Heart right ventricle (tissue), 16 donors: ENCODE results near the gene MPRIP. TPM values are rescaled to one million over a fixed set of nuclear protein-coding genes. Genes with fewer than 3 reads are reported as not detected.

Experiments
- ATAC-seq, 8 donors: fragments of 200-7000 bp; cut with Tn5 transposase; one replicate each; pipeline ENCODE4 v1.9.1; 2020; ENCODE audit warnings: mild to moderate bottlenecking in 8 of 8, moderate library complexity in 8 of 8, moderate number of reproducible peaks in 1 of 8
- DNase-seq, 2 donors: peaks; one replicate each; pipeline ENCODE4 v3.0.0-alpha.2; 2020
- H3K27ac ChIP-seq, 10 donors: fragments of 200-600 bp; sonication (generic) in 2 of 10; one replicate each; pipeline versions ENCODE4 v1.5.0 to v1.8.0; 2020 to 2022; ENCODE audit warnings: mild to moderate bottlenecking in 3 of 10
- H3K27me3 ChIP-seq, 7 donors: fragments of 200-600 bp; one replicate each; pipeline ENCODE4 v1.8.0; 2021 to 2022; ENCODE audit warnings: mild to moderate bottlenecking in 2 of 7
- H3K36me3 ChIP-seq, 9 donors: fragments of 200-600 bp; sonication (generic) in 1 of 9; one replicate each; pipeline versions ENCODE4 v1.5.0 to v1.8.0; 2020 to 2022; ENCODE audit warnings: mild to moderate bottlenecking in 2 of 9
- H3K4me1 ChIP-seq, 9 donors: fragments of 200-600 bp; sonication (generic) in 1 of 9; one replicate each; pipeline versions ENCODE4 v1.5.0 to v1.8.0; 2020 to 2022; ENCODE audit warnings: mild to moderate bottlenecking in 4 of 9
- H3K4me3 ChIP-seq, 10 donors: fragments of 200-600 bp; sonication (generic) in 2 of 10; one replicate each; pipeline versions ENCODE4 v1.5.0 to v1.8.0; 2020 to 2022; ENCODE audit warnings: mild to moderate bottlenecking in 7 of 10, moderate library complexity in 2 of 10
- H3K9me3 ChIP-seq, 11 donors: fragments of 200-600 bp in 10 of 11; sonication (generic) in 2 of 11; one replicate each; pipeline versions ENCODE4 v1.5.0 to v1.8.0; 2013 to 2022; ENCODE audit warnings: mild to moderate bottlenecking in 2 of 11, control low read depth in 1 of 11, moderate library complexity in 1 of 11
- WGBS, 2 donors: extraction: QIAGEN DNeasy Blood & Tissue Kit; methylation state at CpG; one replicate each; pipeline ENCODE4 v1.1.7; 2013; ENCODE audit warnings: inconsistent platforms in 1 of 2; 5-methylcytosine and 5-hydroxymethylcytosine counted together
- intact Hi-C, 10 donors: fragments of 100-400 bp; cut with DNase I; formaldehyde crosslinking; loops; one replicate each; pipeline versions ENCODE4 v1.11.1 to v1.14.2; 2022
- polyA plus RNA-seq, 2 donors: library from polyadenylated mRNA; stranded (reverse); fragments of 200-250 nt; gene quantifications; one replicate each; pipeline ENCODE4 v1.2.3, GENCODE V29; 2013
- total RNA-seq, 10 donors: library from RNA; stranded (reverse); fragmentation: NEBNext Ultra II Directional in 3 of 10; extraction: Animal tissue kit (Norgen Biotek cat#: 25700) in 3 of 10; gene quantifications; one replicate each; pipeline versions ENCODE4 v1.2.1 to v1.2.4, GENCODE V29; 2021 to 2023
- TF ChIP-seq, protein P1 (sequence below), 9 donors: fragments of 200-600 bp; sonication (generic) in 2 of 9; IDR thresholded peaks; one replicate each; pipeline versions ENCODE4 v1.5.0 to v1.8.0; 2021 to 2022; ENCODE audit warnings: antibody characterized with exemption in 9 of 9, mild to moderate bottlenecking in 5 of 9, moderate library complexity in 1 of 9
- donor health status: Arrhythmogenic right ventricular cardiomyopathy.
- donor health status: ischemic (EF 13 %, LVEDD 7.1; RV severe dilation, severe dysfunction).
- donor health status: healthy with polysubstance abuse.
- donor health status: DM: no; HTN: yes; CAD: no.
- donor health status: DM: no; HTN: no; CAD: no.
- donor health status: ischemic (EF 25% LVEDD 6.9; RV normal size, moderate dysfunction).
- donor health status: ischemic (EF 25% LVEDD 5.7; RV mildly dilated, moderate dysfunction).
- donor health status: healthy.
- donor health status: DM: yes; HTN: yes; CAD: no.
- donor health status: Ischemic cardiomyopathy.
- donor health status: ischemic (EF 35%, LVEDD 5.7; RV mildly dilated, moderate dysfunction).
- donor health status: nonischemic (EF 11% LVEDD 7.7; RV severe dilation, severe dysfunction).
- donor health status: DM: yes; HTN: yes; CAD: no.
- donor health status: PGD.
- donor health status: ischemic (EF 29% LVEDD 5.4; RV normal size, mild dysfunction).
- donor health status: nonischemic (EF 23%, LVEDD 6.1; RV moderate dilation, normal function).

The MPRIP gene
- total and polyA plus RNA-seq, 12 donors = 225 to 409 (median 321) TPM

DNA sequence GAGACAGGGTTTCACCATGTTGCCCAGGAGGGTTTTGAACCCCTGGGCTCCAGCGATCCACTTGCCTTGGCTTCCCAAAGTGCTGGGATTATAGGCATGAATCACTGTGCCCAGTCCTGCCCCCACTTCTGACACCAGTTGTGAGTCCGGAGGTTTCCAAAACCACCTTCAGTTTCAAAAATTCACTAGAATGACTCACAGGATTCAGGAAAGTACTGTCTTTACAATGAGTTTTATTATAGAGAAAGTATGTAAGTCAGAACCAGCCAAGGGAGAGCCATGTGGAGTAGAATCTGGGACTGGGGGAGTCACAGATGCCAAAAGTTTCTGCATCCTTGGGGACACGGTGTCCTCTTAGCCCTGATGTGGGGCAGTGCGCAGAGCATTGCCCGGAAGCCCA, 108.8 kb downstream of the MPRIP start:
- no peak for ATAC-seq
- intact Hi-C loops = loop anchor here in 3 of 10 donors (5.0 to 10.0 kb wide), 3 partner anchors 56 to 146 kb away; partner anchors contain the start of genes FLCN (in 1 of the 3) and PLD6 (in 1 of the 3)
- Histone ChIP-seq H3K27me3 (no peaks in the 10 kb centered on the region), H3K27ac (peak overlapping the region in 9 of 10 donors; percentile 64 to 83 (median 70)), H3K9me3 (no peaks in the 10 kb centered on the region), H3K4me1 (peaks cover 13 to 51% (median 34%) of the 10 kb centered on the region in 9 donors), H3K4me3 (no peak overlapping the region), H3K36me3 (peaks cover 0 to 97% (median 55%) of the 10 kb centered on the region in 9 donors)
- no peak for DNase-seq
- WGBS, 2 donors = 95 to 97% methylated on average over 5 of the region's 5 CpGs
- TF ChIP-seq, protein P1, sequence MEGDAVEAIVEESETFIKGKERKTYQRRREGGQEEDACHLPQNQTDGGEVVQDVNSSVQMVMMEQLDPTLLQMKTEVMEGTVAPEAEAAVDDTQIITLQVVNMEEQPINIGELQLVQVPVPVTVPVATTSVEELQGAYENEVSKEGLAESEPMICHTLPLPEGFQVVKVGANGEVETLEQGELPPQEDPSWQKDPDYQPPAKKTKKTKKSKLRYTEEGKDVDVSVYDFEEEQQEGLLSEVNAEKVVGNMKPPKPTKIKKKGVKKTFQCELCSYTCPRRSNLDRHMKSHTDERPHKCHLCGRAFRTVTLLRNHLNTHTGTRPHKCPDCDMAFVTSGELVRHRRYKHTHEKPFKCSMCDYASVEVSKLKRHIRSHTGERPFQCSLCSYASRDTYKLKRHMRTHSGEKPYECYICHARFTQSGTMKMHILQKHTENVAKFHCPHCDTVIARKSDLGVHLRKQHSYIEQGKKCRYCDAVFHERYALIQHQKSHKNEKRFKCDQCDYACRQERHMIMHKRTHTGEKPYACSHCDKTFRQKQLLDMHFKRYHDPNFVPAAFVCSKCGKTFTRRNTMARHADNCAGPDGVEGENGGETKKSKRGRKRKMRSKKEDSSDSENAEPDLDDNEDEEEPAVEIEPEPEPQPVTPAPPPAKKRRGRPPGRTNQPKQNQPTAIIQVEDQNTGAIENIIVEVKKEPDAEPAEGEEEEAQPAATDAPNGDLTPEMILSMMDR (IDR thresholded peaks at IDR 0.05) = no peak

DNA sequence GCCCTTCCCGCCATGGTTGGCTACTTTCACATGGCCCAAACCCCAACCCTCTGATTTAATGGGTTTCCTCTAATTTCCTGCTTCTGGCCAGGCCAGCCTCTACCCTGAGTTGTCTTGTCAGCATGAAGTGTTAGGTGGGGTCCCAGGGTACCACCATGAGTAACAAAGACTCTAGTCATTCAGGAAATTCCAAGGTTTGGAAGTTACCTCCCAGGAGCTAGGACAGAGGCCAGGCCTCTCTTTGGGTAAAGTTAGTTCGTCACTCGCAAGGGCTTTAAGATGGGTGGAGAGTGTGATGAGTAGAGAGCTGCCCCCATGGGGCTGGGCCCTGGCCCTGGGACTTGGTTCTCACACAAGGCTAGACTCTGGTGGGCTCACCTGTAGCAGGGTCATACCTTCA, 109.3 kb downstream of the MPRIP start:
- no peaks in the 10 kb centered on the region for H3K27me3 ChIP-seq
- no peak for DNase-seq
- H3K9me3 ChIP-seq = no peaks in the 10 kb centered on the region
- peaks cover 13 to 53% (median 35%) of the 10 kb centered on the region in 9 donors for H3K4me1 ChIP-seq
- H3K4me3 ChIP-seq = no peak overlapping the region
- TF ChIP-seq, protein P1 (IDR thresholded peaks at IDR 0.05) = no peak
- H3K36me3 ChIP-seq = peaks cover 0 to 97% (median 52%) of the 10 kb centered on the region in 9 donors
- intact Hi-C loops = loop anchor here in 3 of 10 donors (5.0 to 10.0 kb wide), 3 partner anchors 56 to 147 kb away; partner anchors contain the start of genes FLCN (in 1 of the 3) and PLD6 (in 1 of the 3)
- WGBS, 2 donors = 72 to 73% methylated on average over 3 of the region's 3 CpGs
- H3K27ac ChIP-seq = peak overlapping the region; percentile 60 to 83 (median 68)
- ATAC-seq = peak in 3 of 8 donors; percentile 5 to 13 (median 6)

DNA sequence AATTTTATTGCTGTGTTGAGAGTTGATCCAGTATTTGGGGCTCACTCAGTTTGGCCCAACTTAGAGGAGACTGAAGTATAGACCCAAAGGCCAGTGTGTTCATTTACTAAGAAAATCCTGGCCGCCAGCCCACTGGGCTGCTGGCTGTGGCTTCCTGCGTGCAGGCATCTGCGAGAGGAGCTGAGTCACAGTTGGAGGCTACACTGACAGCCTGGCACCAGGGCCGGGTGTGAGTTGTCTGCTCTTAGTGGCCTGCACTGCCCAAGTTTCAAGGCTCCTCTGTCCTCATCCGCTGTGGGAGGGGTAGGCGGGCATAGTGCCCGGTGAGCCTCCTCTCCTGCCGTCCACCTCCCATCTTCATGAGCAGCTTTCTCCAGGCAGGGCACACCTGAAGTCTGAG, 109.7 kb downstream of the MPRIP start:
- Histone ChIP-seq H3K36me3 (peaks cover under 1 to 97% (median 48%) of the 10 kb centered on the region in 9 donors), H3K27ac (peak overlapping the region; percentile 60 to 83 (median 68)), H3K4me3 (no peak overlapping the region), H3K27me3 (no peaks in the 10 kb centered on the region), H3K4me1 (peaks cover 13 to 53% (median 35%) of the 10 kb centered on the region in 9 donors), H3K9me3 (no peaks in the 10 kb centered on the region)
- ATAC-seq (peak; percentile 86 to 97 (median 94)), DNase-seq (peak; percentile 85)
- intact Hi-C loops = loop anchor here in 4 of 10 donors (2.0 to 10.0 kb wide), 4 partner anchors 55 to 147 kb away; partner anchors contain the start of genes COPS3 (in 1 of the 4), FLCN (in 1 of the 4) and PLD6 (in 1 of the 4)
- TF ChIP-seq, protein P1 (IDR thresholded peaks at IDR 0.05) = no peak
- WGBS, 2 donors = 26 to 39% methylated on average over 8 of the region's 8 CpGs

DNA sequence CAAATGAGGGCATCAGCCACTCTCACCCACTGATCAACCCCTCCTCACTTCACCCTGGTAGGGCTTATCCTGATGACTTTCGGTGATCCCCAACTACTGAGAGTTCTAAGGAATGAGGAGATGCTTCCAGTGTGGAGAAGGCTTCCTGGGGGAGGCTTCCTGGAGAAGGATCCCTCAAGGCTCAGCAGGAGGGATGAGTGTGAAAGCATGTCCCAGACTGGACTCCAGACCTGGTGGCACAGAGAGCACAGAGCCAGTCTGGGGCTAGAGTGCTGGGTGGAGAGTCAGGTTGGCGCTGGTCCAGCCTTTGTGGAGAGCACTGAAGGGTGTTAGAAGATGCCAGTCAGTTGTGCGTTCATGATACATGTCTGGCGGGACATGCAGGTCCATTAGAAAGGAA, 110.1 kb downstream of the MPRIP start:
- peaks cover 4 to 97% (median 49%) of the 10 kb centered on the region in 9 donors for H3K36me3 ChIP-seq
- DNase-seq (peak; percentile 67 to 74), ATAC-seq (peak in 7 of 8 donors; percentile 42 to 82 (median 74))
- H3K27ac ChIP-seq = peak overlapping the region in 9 of 10 donors; percentile 64 to 83 (median 70)
- no peaks in the 10 kb centered on the region for H3K27me3 ChIP-seq
- H3K9me3 ChIP-seq = no peaks in the 10 kb centered on the region
- H3K4me3 ChIP-seq = no peak overlapping the region
- intact Hi-C loops = loop anchor here in 4 of 10 donors (2.0 to 10.0 kb wide), 4 partner anchors 55 to 148 kb away; partner anchors contain the start of genes COPS3 (in 1 of the 4), FLCN (in 1 of the 4) and PLD6 (in 1 of the 4)
- WGBS, 2 donors = 43 to 73% methylated on average over 4 of the region's 4 CpGs
- TF ChIP-seq, protein P1 (IDR thresholded peaks at IDR 0.05) = no peak
- peaks cover 13 to 53% (median 35%) of the 10 kb centered on the region in 9 donors for H3K4me1 ChIP-seq
